Small intestine (tissue), 4 donors: ENCODE measurements around the gene ATRAID. TPM values are rescaled to one million over a fixed set of nuclear protein-coding genes. Genes with fewer than 3 reads are reported as not detected.

Source experiments
- polyA plus RNA-seq, 4 donors: library from polyadenylated mRNA; stranded (reverse) in 3 of 4; unstranded in 1 of 4; fragments of 200-250 nt in 3 of 4; fragments of 120-200 nt in 1 of 4; gene quantifications; one replicate each; pipeline versions ENCODE4 v1.2.1 to v1.2.3, GENCODE V29; 2013
- donor health status: healthy with polysubstance abuse.
- donor health status: Bipolar disorder and iron deficiency.
- donor health status: healthy.

ATRAID gene
- polyA plus RNA-seq, 4 donors = 89.2 to 151 (median 109) TPM

Other genes starting within 250 kb of the ATRAID start
- 10 to 100 TPM in 1 of 4 donors, 1 to 10 TPM in 3; 2.9 to 11.1 (median 6.0) TPM for gene MAPRE3, start 241.4 kb upstream of the ATRAID start, polyA plus RNA-seq
- gene TMEM214, start 179.1 kb upstream of the ATRAID start, polyA plus RNA-seq = 10 to 100 TPM; 27.5 to 84.3 (median 39.8) TPM
- gene AGBL5, start 160.4 kb upstream of the ATRAID start, polyA plus RNA-seq = 10 to 100 TPM in 2 of 4 donors, 1 to 10 TPM in 2; 6.0 to 28.9 (median 8.8) TPM
- gene OST4, start 140.4 kb upstream of the ATRAID start, polyA plus RNA-seq = 100 to 1,000 TPM; 319 to 477 (median 396) TPM
- gene EMILIN1, start 133.4 kb upstream of the ATRAID start, polyA plus RNA-seq = 10 to 100 TPM in 2 of 4 donors, 1 to 10 TPM in 1, under 1 TPM in 1; 0.67 to 36.6 (median 13.4) TPM
- gene KHK, start 125.3 kb upstream of the ATRAID start, polyA plus RNA-seq = 100 to 1,000 TPM; 225 to 643 (median 399) TPM
- 1 to 10 TPM; 3.8 to 7.8 (median 4.5) TPM for gene CGREF1, start 92.9 kb upstream of the ATRAID start, polyA plus RNA-seq
- gene ABHD1, start 88.2 kb upstream of the ATRAID start, polyA plus RNA-seq = 1 to 10 TPM in 1 of 4 donors, under 1 TPM in 1, not detected in 2; 0.25 to 1.1 TPM
- 10 to 100 TPM; 44.2 to 76.0 (median 50.7) TPM for gene PREB, start 77.4 kb upstream of the ATRAID start, polyA plus RNA-seq
- not detected for gene PRR30, start 72.6 kb upstream of the ATRAID start, polyA plus RNA-seq
- gene TCF23, start 63.0 kb upstream of the ATRAID start, polyA plus RNA-seq = under 1 TPM in 2 of 4 donors, not detected in 2; 0.03 TPM
- 100 to 1,000 TPM in 1 of 4 donors, 10 to 100 TPM in 2, 1 to 10 TPM in 1; 9.5 to 142 (median 25.2) TPM for gene SLC5A6, start 227 bp downstream of the ATRAID start, polyA plus RNA-seq
- 10 to 100 TPM in 2 of 4 donors, 1 to 10 TPM in 2; 8.6 to 31.6 (median 15.2) TPM for gene CAD, start 5.3 kb downstream of the ATRAID start, polyA plus RNA-seq
- gene SLC30A3, start 51.0 kb downstream of the ATRAID start, polyA plus RNA-seq = under 1 TPM in 2 of 4 donors, not detected in 2; 0.04 to 0.06 TPM
- gene DNAJC5G, start 63.4 kb downstream of the ATRAID start, polyA plus RNA-seq = not detected
- gene TRIM54, start 70.4 kb downstream of the ATRAID start, polyA plus RNA-seq = 1 to 10 TPM in 3 of 4 donors, under 1 TPM in 1; 0.31 to 5.4 (median 1.9) TPM
- gene UCN, start 96.4 kb downstream of the ATRAID start, polyA plus RNA-seq = 1 to 10 TPM in 3 of 4 donors, under 1 TPM in 1; 0.76 to 8.9 (median 2.4) TPM
- gene MPV17, start 111.1 kb downstream of the ATRAID start, polyA plus RNA-seq = 100 to 1,000 TPM in 1 of 4 donors, 10 to 100 TPM in 3; 27.3 to 103 (median 55.6) TPM
- 10 to 100 TPM; 27.4 to 56.1 (median 35.7) TPM for gene GTF3C2, start 144.7 kb downstream of the ATRAID start, polyA plus RNA-seq
- gene EIF2B4, start 158.3 kb downstream of the ATRAID start, polyA plus RNA-seq = 10 to 100 TPM; 31.0 to 45.4 (median 38.0) TPM
- gene SNX17, start 158.6 kb downstream of the ATRAID start, polyA plus RNA-seq = 10 to 100 TPM; 64.6 to 76.6 (median 70.9) TPM
- gene ZNF513, start 168.7 kb downstream of the ATRAID start, polyA plus RNA-seq = 10 to 100 TPM; 18.4 to 48.1 (median 30.5) TPM
- gene PPM1G, start 197.6 kb downstream of the ATRAID start, polyA plus RNA-seq = 10 to 100 TPM; 44.1 to 93.1 (median 53.0) TPM
- 10 to 100 TPM; 51.4 to 84.8 (median 81.9) TPM for gene NRBP1, start 216.6 kb downstream of the ATRAID start, polyA plus RNA-seq
- gene KRTCAP3, start 230.3 kb downstream of the ATRAID start, polyA plus RNA-seq = 100 to 1,000 TPM in 1 of 4 donors, 10 to 100 TPM in 3; 57.0 to 127 (median 60.5) TPM